HEK293T (cell line): ENCODE results near the gene UBE2K.

Experiments used
- CTCF ChIA-PET: fragments of 350-600 bp; formaldehyde crosslinking; extraction: SDS; loops from one replicate; lab custom pipeline; 2021; ENCODE audit warnings: antibody characterized with exemption, inconsistent platforms; lab: Yijun Ruan, JAX
- POLR2A ChIA-PET: fragments of 350-600 bp; formaldehyde crosslinking; extraction: SDS; loops from one replicate; lab custom pipeline; 2020; ENCODE audit warnings: antibody characterized with exemption, inconsistent platforms; lab: Yijun Ruan, JAX
- DNase-seq: peaks from one replicate; pipeline ENCODE4 v3.0.0; 2012; ENCODE audit warnings: mixed read lengths; ENCODE audit errors: extremely low spot score
- ARNT ChIP-seq: fragments of 450-650 bp; IDR thresholded peaks from 2 replicates; pipeline ENCODE4 v1.6.1; 2017; ENCODE audit warnings: mild to moderate bottlenecking
- BHLHE40 ChIP-seq: fragments of 450-650 bp; IDR thresholded peaks from 2 replicates; pipeline ENCODE4 v1.6.1; 2016; ENCODE audit warnings: mild to moderate bottlenecking, moderate library complexity, borderline replicate concordance
- CTBP1 ChIP-seq: fragments of 450-650 bp; IDR thresholded peaks from 2 replicates; pipeline ENCODE4 v1.6.1; 2016; ENCODE audit warnings: borderline replicate concordance
- ELF4 ChIP-seq: fragments of 450-650 bp; IDR thresholded peaks from 2 replicates; pipeline ENCODE4 v1.6.1; 2017; ENCODE audit warnings: antibody characterized with exemption
- FOXA1 ChIP-seq: fragments of 450-650 bp; IDR thresholded peaks from 2 replicates; pipeline ENCODE4 v1.6.1; 2016; ENCODE audit warnings: mild to moderate bottlenecking
- FOXK2 ChIP-seq: fragments of 450-650 bp; IDR thresholded peaks from 2 replicates; pipeline ENCODE4 v1.6.1; 2016; ENCODE audit warnings: mild to moderate bottlenecking
- FOXM1 ChIP-seq: fragments of 450-650 bp; IDR thresholded peaks from 2 replicates; pipeline ENCODE4 v1.6.1; 2017; ENCODE audit warnings: mild to moderate bottlenecking, borderline replicate concordance
- HDGF ChIP-seq: fragments of 450-650 bp; IDR thresholded peaks from 2 replicates; pipeline ENCODE4 v1.6.1; 2017; ENCODE audit warnings: antibody characterized with exemption, borderline replicate concordance
- L3MBTL2 ChIP-seq: fragments of 450-650 bp; conservative IDR thresholded peaks from 2 replicates; pipeline ENCODE4 v1.6.1; 2016; ENCODE audit warnings: mild to moderate bottlenecking
- LEF1 ChIP-seq: fragments of 450-650 bp; IDR thresholded peaks from 2 replicates; pipeline ENCODE4 v1.6.1; 2017; ENCODE audit warnings: mild to moderate bottlenecking, borderline replicate concordance
- NFRKB ChIP-seq: fragments of 450-650 bp; IDR thresholded peaks from 2 replicates; pipeline ENCODE4 v1.6.1; 2016; ENCODE audit warnings: mild to moderate bottlenecking, moderate library complexity
- SP1 ChIP-seq: fragments of 450-650 bp; IDR thresholded peaks from 2 replicates; pipeline ENCODE4 v1.6.1; 2017
- SUZ12 ChIP-seq: fragments of 450-650 bp; IDR thresholded peaks from 2 replicates; pipeline ENCODE4 v1.6.1; 2016; ENCODE audit warnings: mild to moderate bottlenecking
- TARDBP ChIP-seq: fragments of 450-650 bp; IDR thresholded peaks from 2 replicates; pipeline ENCODE4 v1.6.1; 2016
- ZNF384 ChIP-seq: fragments of 450-650 bp; IDR thresholded peaks from 2 replicates; pipeline ENCODE4 v1.6.1; 2016
- TF ChIP-seq, protein P1 (sequence below): fragments of 450-650 bp; IDR thresholded peaks from 2 replicates; pipeline ENCODE4 v1.6.1; 2016

Gene UBE2K

DNA sequence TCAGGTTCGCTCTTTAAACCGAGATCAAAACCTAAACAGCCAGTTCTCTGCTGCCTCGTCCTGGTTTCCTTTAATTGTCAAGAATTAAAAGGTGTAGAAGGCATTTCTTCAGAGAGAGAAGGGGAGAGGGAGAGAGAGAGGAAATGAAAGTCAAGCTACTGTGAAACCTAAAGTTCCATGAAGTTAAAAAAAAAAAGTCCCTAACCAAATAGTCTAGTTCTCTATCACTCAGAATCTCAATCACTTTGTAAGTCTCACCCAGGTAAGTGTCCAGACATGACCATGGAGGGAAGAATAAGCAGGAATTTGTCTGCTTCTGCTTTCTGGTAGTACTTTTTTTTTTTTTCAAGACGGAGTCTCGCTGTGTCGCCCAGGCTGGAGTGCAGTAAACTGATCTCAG lies 40.5 kb upstream of the UBE2K start:
- ChIA-PET CTCF (interaction anchor here (0.7 kb wide), 1 partner anchor 316 kb away, joined by 3 read pairs; no protein-coding TSS in a partner anchor), POLR2A (no interaction called here)

DNA sequence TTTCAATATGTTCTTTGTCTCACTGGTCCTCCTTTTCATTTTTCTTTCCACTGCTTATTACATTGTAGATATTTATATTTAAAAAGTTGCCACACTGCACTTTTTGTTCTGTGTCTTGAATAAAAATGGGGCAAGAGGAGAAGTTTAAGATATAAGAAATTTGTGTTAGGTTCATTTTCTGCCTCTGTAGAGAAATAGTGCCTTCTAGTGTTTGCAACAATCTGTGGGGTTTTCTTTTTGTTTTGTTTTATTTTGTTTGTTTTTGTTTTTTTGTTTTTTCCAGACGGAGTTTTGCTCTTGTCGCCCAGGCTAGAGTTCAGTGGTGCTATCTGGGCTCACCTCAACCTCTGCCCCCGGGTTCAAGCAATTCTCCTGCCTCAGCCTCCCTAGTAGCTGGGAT lies 39.2 kb upstream of the UBE2K start:
- TF ChIP-seq L3MBTL2, result no peak
- no peak for TF ChIP-seq SP1
- no peak for TF ChIP-seq ARNT
- TF ChIP-seq ELF4, result no peak
- TF ChIP-seq CTBP1, result no peak
- TF ChIP-seq SUZ12, result no peak
- no peak for TF ChIP-seq FOXK2
- POLR2A ChIA-PET, result no interaction called here
- DNase-seq, result no peak
- CTCF ChIA-PET, result no interaction called here

More for the DNA sequence above, 40.5 kb upstream of the UBE2K start:
- no peak for DNase-seq
- TF ChIP-seq ELF4, result no peak
- TF ChIP-seq CTBP1, result no peak
- TF ChIP-seq SP1, result no peak

DNA sequence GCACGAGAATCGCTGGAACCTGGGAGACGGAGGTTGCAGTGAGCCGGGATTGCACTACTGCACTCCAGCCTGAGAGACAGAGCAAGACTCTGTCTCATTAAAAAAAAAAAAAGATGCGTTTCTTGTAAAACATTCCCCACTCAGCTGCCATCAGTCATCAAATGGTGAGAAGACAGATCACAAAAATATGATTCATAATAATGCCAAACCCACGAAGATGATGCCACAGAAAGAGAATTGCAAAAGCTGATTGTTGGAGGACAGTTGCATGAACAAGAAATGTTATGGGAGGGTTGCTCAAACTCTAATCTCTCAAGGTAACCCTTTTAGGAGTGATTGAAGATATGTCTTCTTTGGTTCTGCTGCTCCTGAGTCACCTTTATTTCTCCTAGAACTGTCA lies 37.9 kb upstream of the UBE2K start:
- ChIA-PET CTCF (interaction anchor here (0.6 kb wide), 1 partner anchor 9 kb away, joined by 4 read pairs; no protein-coding TSS in a partner anchor), POLR2A (no interaction called here)
- no peak for DNase-seq

DNA sequence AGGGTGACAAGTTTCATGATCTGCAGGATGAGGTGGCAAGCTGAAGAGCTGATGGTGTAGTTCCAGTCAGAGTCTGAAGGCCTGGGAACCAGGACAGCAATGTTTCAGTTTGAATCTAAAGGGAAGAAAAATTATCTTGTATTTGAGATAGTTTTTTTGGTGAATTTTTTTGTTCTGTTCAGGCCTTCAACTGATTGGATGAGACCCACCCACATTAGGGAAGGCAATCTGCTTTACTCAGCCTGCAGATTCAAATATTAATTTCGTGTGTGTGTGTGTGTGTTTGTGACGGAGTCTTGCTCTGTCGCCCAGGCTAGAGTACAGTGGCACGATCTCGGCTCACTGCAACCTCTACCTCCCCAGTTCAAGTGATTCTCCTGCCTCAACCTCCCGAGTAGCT lies 37.2 kb upstream of the UBE2K start:
- no peak for DNase-seq
- ChIA-PET CTCF (no interaction called here), POLR2A (no interaction called here)
- TF ChIP-seq LEF1 (no peak), HDGF (no peak), FOXA1 (no peak), ARNT (no peak), L3MBTL2 (no peak), SP1 (no peak), NFRKB (no peak), TARDBP (no peak), BHLHE40 (no peak), ELF4 (no peak), ZNF384 (no peak), FOXK2 (no peak), FOXM1 (no peak), SUZ12 (no peak), CTBP1 (no peak)
- TF ChIP-seq, protein P1, sequence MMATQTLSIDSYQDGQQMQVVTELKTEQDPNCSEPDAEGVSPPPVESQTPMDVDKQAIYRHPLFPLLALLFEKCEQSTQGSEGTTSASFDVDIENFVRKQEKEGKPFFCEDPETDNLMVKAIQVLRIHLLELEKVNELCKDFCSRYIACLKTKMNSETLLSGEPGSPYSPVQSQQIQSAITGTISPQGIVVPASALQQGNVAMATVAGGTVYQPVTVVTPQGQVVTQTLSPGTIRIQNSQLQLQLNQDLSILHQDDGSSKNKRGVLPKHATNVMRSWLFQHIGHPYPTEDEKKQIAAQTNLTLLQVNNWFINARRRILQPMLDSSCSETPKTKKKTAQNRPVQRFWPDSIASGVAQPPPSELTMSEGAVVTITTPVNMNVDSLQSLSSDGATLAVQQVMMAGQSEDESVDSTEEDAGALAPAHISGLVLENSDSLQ, result no peak

More for the DNA sequence above, 37.9 kb upstream of the UBE2K start:
- TF ChIP-seq, protein P1, result no peak
- TF ChIP-seq HDGF, result no peak
- TF ChIP-seq ARNT, result no peak
- TF ChIP-seq BHLHE40, result no peak
- no peak for TF ChIP-seq SUZ12
- TF ChIP-seq SP1, result no peak
- TF ChIP-seq NFRKB, result no peak
- TF ChIP-seq L3MBTL2, result no peak
- TF ChIP-seq FOXA1, result no peak
- TF ChIP-seq LEF1, result no peak
- no peak for TF ChIP-seq FOXK2
- no peak for TF ChIP-seq FOXM1
- TF ChIP-seq ELF4, result no peak

DNA sequence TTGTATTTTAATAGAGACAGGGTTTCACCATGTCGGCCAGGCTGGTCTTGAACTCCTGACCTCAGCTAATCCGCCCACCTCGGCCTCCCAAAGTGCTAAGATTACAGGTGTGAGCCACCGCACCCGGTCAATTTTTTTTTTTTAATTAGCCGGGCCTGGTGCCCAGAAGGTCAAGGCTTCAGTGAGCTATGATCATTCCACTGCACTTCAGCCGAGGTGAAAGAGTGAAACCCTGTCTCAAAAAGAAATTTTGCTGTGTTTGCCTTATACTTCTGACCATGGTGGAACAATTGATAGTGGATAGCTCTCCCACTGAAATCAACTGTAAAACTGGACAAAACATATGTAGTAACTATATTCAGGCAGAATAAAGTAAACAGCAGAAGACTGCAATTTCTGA lies 35.3 kb upstream of the UBE2K start:
- TF ChIP-seq CTBP1 (no peak), SUZ12 (no peak), ARNT (no peak), HDGF (no peak), SP1 (no peak), TARDBP (no peak), L3MBTL2 (no peak), NFRKB (no peak), LEF1 (no peak), FOXM1 (no peak), BHLHE40 (no peak), FOXA1 (no peak), FOXK2 (no peak), ELF4 (no peak), ZNF384 (no peak)
- TF ChIP-seq, protein P1, result no peak
- ChIA-PET POLR2A (no interaction called here), CTCF (interaction anchor here (0.6 kb wide), 1 partner anchor 52 kb away, joined by 4 read pairs; no protein-coding TSS in a partner anchor)
- DNase-seq, result no peak

DNA sequence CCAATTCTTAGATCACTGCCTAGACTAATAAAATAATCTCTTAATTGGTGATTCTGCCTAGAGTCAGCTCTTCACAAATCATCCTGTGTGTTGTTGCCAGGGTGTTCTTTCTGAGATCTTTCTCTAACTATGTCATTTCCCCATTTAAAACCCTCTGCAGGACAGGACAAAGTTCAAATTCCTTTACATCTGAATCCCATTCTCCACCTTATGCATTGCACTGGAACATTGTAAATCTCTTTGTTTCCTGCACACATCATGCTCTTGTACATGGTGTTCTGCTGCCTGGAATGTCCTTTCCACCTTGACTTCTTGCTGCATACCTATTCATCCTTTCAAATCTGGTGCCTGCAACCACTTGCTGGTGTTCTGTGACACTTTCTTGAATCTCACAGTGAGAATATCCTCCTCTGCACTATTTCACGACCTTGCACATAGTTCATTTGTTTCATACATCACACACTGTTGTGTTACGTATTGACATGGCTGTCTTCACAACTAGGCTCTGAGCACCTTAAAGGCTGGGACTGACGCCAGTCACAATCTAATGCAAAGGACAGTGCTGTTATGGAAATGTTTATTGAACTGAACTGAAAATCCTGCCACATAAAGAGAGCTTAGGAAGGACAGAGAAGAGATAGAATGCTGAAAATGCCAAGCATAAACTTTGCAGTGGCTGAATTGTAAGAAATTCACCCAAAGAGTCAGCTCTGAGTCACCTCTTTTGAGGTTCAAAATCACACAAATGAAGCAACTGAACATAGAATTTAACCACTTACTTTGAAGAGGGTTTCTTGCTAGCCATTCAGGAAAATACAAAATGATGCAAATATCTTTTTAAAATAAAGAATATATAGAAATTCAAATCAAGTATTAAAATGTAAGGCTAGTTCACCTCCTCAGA lies 32.9 kb upstream of the UBE2K start:
- POLR2A ChIA-PET, result no interaction called here
- CTCF ChIA-PET, result interaction anchor here (0.8 kb wide), 1 partner anchor 10 kb away, joined by 3 read pairs; no protein-coding TSS in a partner anchor
- DNase-seq, result no peak
- TF ChIP-seq FOXK2 (no peak), FOXA1 (no peak), L3MBTL2 (no peak), FOXM1 (no peak), ZNF384 (no peak), ELF4 (no peak), SUZ12 (no peak)
- TF ChIP-seq, protein P1, result no peak
